Stimulated activated CD4-positive, alpha-beta T cell treated with anti-CD3 and anti-CD28 coated beads, TNF-alpha, amount 100 ng/mL, for 24 hours (primary cell): Measurements from ENCODE around the gene SAMD3.
"Not testable (repeated sequence)": the region's sequence is repeated elsewhere in the genome, so short reads cannot be mapped to it uniquely, and the experiment has no call there.

Experiments used
- DNase-seq, 3 experiments: peaks; one replicate each; pipeline ENCODE4 v3.0.0-alpha.2; 2020; ENCODE audit warnings: low read depth in 3 of 3

The SAMD3 gene, protein sequence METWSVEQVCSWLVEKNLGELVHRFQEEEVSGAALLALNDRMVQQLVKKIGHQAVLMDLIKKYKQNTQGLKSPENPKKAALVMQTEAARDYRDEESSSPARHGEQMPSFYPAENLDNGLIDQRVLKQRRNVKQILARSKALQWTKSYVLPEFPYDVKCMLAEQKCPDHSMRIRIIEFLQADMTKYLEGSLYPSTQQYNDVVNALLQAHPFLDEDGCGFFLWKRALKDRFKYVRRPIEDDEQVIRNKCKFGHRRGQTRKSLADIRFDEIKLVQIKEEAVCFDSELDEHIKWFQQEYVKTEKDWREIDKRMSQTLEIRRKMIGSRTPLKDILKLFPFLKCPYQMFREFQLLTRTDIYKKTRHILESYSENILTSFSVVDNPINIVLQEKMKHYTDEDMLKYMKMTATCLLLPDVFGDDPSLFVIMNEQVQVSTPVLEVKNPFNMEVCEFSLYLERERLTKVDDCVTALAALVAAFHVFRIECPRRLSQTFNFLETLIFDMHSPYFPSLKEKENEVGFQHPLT

DNA sequence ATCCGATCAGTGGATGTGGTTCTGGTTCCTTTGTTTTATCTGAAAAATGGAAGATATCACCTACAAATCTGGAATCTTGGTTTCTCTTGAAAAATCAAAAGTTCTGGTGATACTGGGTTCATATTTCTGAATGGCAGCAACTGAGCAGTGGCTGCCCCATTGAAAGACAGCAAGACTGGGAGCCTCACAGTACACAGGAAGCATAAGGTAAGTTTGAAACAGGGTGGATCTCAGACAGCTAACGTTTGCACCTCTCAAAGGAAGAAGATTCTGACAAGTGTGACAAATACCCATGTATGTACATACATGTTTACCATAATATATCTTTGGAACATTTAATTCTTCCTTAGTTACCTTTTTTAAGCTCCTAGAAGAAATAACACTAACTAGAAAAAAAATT lies at the start of gene SAMD3:
Gene SAMD3 (minus strand): TSS at position 177 of the 400 bp plus-strand sequence. CDS start 7,678 bp downstream, outside the sequence.
- no peak for DNase-seq

DNA sequence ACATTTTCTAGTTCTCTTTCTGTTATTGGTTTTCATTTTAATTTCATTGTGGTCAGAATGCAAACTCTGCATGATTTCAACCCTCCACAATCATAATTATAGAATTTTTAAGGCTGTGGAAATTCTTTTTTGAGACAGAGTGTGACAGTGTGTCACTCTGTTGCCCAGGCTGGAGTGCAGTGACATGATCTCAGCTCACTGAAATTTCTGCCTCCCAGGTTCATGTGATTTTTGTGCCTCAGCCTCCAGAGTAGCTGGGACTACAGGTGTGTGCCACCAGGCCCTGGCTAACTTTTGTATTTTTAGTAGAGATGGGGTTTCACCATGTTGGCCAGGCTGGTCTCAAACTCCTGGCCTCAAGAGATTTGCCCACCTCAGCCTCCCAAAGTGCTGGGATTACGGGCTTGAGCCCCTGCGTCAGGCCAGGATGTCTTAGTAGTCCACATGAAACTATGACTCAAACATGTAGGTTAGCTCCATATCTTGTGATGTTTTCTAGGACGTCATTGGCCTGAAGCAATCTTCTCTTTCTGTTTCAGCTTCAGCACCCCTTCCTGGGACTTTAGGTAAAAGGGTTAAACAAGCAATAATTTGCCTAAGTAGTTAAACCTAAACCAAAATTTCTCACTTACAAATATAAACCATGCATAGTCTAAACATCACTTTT lies 47.4 kb upstream of the SAMD3 start:
- no peak for DNase-seq

DNA sequence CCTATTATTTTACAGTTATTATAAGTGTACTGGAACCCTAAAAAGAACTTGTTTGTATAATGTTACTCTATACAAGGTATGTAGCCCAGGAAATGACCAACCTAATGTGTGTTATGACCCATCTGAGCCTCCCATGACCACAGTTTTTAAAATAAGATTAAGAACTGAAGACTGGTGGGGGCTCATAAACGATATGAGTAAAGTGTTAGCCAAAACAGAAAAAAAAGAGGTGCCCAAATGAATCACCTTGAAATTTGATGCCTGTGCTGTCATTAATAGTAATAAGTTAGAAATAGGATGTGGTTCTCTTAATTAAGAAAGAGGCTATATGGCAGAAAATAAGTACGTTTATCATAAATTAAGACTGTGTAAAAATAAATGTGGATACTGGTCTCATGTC lies 42.8 kb upstream of the SAMD3 start:
- not testable (repeated sequence) for DNase-seq

DNA sequence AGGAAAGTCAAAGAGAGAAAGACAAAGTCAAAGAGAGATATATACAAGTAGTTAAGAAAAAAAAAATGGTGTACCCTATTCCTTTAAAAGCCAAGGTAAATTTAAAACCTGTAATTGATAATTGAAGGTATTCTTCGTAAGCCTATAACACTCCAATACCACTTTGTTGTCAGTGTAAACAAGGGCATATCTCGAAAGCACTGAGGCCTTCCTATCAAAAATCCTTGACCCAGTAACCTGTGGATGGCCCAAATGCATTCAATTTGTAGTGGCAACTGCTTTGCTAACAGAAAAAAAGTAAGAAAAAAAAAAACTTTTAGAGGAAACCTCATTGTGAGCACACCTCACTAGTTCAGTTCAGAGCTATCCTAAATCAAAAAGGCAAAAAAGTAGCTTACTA lies 39.3 kb upstream of the SAMD3 start:
- no peak for DNase-seq

DNA sequence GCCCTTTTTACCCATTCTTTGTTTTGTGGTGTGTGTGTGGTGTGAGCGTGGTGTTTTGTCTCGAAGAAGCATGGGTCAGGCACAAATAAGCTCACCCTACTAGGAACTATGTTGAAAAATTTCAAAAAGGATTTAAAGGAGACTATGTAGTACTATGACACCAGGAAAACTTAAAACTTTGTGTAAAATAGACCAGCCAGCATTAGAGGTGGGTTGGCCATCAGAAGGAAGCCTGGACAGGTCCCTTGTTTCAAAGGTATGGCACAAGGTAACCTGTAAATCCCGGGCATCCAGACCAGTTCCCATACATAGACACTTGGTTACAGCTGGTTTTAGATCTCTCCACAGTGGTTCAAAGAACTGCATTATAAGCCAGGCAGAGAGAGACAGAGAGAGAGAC lies 38.8 kb upstream of the SAMD3 start:
- DNase-seq = not testable (repeated sequence)

DNA sequence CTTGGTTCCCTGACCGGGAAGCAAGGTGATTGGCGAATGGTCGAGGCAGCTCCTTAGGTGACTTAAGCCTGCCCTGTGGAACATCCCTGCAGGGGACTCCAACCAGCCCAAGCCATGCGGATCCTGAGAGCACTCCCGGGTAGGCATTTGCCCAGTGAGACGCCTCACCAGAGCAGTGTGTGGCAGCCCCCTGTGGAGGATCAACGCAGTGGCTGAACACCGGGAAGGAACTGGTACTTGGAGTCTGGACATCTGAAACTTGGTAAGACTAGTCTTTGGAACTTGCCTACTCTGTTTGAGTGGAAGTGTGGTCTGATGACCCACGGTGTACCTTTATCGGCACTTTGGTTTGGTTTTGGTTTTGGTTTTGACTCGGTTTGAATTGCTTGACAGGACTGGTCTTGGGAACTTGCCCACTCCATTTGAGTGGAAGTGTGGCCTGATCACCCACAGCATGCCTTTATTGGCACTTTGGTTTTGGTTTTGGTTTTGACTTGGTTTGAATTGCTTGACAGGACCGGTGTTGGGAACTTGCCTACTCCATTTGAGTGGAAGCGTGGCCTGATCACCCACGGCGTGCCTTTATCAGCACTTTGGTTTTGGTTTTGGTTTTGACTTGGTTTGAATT lies 38.0 kb upstream of the SAMD3 start:
- not testable (repeated sequence) for DNase-seq

DNA sequence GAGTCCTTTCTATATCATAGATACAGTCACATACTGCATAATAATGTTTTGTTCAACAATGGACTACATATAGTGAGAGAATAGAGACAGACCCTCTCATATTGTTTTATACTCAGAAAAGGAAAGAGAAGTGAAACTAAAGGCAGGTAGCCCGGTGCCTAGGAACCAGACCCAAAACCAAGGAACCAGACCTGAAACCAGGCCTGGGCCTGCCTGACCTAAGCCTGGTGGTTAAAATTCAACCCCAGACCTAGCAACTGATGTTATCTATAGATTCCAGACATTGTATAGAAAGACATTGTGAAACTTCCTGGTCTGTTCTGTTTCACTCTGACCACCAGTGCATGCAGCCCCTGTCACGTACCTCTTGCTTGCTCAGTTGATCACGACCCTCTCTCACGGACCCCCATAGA lies 37.3 kb upstream of the SAMD3 start:
- DNase-seq = not testable (repeated sequence)

DNA sequence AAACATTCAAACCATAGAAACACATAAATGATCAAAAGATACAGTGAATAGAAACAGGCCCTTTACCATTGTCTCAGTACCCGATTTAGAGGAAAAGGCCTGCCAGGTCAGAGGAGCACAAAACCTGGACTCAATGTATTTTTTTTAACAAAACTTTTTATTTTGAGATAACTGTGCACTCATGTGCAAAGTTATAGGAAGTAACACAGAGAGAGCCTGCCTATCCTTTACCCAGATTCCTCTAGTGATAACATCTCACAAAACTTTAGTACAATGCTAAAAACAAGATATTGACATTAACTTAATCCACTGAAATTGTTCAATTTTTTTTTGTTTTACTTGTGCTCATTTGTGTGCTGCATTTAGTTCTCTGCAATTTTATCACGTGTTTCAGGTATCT lies 36.8 kb upstream of the SAMD3 start:
- DNase-seq = no peak

DNA sequence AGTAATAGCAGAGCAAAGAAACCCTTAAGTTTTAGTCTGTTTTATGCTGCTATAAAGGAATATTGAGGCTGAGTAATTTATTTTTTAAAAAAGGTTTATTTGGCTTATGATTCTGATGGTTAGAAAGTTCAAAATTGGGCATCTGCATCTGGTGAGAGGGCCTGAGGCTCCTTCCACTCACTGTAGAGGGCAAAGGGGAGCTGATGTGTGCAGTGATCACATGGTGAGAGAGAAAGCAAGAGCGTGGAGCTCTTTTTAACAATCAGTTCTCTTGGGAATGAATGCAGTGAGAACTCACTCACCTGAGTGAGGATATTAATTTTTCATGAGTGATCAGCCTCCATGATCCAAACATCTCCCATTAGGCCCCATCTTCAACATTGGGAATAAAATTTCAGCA lies 36.4 kb upstream of the SAMD3 start:
- no peak for DNase-seq

DNA sequence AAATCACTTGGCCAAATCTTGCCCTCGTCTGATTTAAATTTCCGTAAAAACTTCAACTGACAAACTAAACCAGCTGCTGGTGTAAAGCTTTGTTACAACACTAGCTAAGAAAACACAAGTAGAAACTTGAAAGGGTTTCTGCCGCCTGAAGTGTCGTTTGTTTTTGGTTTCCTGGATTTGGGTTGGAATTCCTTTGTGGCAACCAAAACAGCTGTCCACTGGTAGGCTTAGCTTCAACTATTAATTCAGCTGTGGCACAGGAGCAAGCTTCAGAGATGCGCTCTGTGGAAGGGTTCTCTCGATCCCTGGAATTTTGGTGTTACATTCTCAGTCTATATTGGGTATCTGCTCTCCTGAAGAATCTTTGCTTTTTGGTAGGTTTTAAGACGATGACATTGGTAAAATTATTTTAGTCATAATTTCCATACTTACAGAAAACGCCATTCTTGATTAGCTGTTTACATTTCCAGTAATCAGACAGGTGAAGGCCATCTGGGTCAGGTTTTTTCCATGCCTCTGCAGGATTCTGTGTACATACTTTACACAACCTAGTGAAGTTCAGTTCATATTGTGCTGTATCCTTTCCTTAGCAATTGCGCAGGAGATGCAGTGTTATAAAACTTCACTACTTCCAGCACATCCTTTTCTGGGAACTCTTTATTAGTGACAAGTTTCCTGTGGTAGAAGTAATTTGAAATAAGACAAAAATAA lies 29.9 kb upstream of the SAMD3 start:
- no peak for DNase-seq

DNA sequence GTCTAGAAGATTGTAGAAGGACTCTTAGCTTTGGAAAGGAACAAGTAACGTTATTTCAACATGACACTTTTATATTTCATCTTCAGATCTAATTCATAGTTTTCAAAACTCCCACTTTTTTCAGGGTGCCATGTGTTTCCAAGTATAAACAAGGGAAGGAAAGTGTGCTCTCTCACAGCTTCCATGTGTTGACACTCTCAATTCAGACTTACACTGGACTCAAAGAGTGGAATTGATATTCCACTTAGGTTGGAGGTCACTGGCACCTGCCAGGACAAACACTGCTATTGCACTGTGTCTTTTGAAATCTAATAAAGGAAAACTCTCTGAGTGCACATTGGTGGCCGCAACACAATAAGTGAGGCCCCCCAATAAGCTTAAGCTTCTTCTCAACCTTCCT lies 22.5 kb upstream of the SAMD3 start:
- no peak for DNase-seq

DNA sequence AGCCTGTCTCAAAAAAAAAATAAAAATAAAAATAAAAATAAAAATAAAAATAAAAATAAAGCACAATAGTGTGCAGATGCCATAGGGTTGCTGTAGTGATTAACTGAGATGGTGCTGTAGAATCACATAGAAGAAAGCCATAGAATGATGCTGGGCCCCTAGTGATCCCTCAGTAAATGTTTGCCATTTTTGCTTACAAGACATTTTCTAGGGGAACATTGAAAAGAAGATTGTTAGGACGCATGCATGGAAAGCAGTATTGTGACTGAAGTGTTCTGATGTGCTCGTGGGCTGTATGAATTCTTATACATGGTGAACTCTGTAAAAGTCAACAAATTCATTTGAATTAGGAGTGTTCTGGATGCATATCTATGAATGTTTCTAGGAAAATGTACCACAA lies 22.0 kb upstream of the SAMD3 start:
- DNase-seq = no peak

DNA sequence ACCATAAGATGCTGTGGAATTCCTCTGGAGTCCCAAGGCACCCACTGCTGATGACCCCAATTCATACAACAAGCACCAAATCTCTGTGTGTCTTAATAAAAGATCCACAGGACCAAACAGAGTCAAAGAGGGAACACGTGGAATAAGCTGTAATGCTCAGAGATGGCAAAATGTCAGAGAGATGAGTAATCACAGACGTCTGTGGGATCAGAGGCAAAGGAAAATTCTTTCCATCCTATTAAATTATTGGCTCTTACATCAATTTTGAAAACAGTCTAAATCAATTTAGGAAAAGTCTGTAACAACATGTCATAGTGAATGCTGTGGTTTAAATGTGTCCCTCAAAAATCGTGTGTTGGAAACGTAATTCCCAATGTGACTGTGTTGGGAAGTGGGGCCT lies 17.5 kb upstream of the SAMD3 start:
- no peak for DNase-seq

DNA sequence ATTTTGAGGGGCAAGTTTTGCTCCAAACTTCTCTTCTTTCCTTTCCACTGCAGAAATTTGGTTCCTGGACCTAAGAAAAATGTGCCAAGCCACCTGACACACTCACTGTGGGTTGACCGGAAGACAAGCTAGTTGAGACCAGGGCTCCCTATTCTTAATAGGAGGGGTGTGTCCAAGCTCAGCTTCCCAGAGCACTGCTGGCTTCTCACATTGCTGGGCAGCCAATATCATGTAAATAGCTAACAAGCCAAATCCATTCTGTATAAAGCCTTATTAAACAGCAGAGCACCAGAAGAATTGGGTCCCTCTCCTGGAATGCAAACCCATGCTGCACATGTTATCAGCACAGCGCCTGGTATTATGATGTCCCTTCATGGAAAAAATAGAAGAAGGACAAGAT lies 17.0 kb upstream of the SAMD3 start:
- DNase-seq = no peak

DNA sequence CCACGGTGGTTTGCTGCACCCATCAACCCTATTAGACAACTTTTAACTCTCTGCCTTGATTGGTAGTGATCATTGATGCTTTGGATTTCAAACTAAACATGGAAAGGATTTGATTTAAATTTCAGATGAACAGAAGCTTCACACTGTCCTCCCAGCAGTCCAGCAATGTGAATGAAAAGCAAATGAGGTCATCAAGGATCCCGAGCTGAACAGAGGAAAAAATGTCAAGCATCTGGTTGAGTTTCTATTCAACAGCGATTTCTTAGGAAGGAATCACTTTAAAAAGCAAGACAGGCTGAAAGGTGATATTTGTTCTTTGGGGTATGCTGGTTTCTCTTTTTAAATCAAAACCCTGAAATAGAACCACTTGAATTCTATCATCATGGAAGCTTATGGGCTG lies 10.6 kb upstream of the SAMD3 start:
- DNase-seq = no peak

DNA sequence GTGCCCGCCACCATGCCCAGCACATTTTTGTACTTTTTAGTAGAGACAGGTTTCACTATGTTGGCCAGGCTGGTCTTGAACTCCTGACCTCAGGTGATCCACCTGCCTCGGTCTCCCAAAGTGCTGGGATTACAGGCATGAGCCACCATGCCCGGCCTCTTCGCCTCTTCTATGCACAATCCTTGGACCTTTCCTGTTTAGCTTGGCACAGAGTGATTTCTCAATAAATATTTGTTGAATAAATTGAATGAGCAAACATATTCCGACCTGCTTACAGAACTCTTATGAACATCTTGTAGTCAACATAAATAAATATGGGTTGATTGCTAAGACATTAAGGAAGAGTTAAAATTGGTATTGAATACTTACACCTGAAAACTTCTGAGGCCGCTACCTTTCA lies 7.8 kb upstream of the SAMD3 start:
- DNase-seq = not testable (repeated sequence)

DNA sequence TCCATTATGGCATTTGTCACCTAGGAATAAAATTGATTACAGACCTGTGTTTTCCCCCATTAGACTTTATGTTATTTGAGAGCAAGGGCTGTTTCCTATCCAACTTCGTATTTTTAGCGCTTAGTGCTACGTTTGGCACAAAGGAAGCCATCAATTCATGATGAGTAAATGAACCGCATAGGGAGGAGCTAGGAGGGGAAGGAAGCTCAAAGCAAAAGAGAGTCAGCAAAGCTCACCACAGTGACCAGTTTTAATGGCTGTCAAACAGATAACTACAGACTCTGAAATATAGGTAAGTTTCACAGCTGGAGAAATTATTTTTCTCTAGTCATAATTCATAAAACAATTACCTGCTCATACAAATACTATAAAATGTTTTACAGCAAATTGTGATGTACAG lies 6.9 kb upstream of the SAMD3 start:
- no peak for DNase-seq

DNA sequence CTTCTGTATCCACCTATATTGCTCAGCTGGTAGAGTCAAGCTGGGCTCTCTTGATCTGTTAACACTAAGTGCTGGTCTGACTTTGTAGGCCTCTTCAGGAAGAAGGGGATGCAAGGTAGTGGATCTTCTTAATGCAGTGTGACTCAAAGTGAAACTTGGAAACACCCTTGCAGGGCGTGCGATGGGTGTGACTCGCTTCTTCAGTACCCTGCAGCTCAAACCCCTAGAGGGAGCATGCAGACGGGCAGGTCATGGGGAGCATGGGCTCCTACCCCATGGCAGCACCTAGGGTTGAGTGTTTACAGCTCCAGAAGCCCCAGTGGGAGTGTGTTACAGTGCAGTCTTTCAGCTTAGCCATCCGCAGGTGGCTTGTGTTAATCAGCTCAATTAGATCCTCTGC lies 757 bp upstream of the SAMD3 start:
- DNase-seq = peak; percentile 28 to 55 (median 47)

DNA sequence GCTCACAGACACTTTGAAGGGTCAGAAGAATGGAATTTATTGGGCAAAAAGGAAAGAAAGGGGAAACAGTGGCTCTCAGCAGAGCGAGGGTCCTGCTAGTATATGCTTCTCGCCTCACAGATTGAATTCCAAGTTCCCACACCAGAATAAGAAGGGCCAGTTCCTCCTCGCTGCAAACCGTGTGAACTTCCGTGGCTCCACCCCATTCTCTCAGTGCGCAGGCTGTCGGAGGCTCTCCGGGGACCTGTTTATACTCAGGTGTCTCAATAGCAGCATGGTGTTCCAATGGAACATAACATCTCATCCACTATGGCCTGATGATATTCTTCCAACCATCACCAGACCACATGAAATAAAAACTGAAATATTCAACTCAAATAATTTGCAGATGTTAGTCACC lies 4.6 kb downstream of the SAMD3 start:
- DNase-seq = no peak

DNA sequence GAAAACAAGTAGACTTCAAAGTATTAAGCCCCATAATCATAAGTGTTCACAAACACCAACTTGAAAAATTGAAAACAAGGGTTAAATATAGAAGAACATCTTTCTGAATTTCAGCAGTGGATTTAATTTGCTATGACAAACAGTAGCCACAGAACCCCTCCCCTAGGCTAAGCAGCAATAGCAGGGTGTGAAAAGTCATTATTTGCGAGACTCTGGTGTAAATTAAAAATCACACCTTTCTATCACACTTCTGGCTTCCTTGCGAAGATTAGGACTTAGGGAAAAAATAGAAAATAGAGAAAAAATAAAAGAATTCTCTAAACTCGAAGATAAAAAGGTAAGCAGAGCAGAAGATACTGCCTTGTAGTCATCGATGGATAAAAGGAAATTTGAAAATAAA lies 6.1 kb downstream of the SAMD3 start:
- DNase-seq = no peak

DNA sequence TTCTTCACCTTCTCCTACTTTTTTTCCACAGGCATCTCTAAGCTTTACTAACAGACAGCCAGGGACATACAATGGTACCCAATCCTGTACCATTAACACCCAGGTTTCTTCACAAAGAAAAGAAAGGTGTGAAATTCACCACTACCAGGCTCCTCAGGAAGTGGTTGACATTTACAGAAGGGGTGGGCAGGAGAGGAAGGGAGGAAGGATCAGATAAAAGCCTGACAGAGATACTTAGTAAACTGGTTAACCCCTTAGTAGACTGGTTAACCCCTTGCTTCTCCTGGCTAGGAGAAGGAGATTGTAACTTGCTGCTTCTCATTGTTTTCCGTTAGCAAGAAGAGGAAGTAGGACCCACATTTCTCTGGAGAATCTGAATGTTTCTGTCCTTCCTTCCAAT lies 7.2 kb downstream of the SAMD3 start:
- DNase-seq = no peak
